ENCODE measurements around the gene MAP2K2. TPM values are rescaled to one million over a fixed set of nuclear protein-coding genes. Genes with fewer than 3 reads are reported as not detected.

The MAP2K2 gene
- total and polyA plus RNA-seq, 2 donors: 98.4 to 144 TPM

GRCh38 chr19:4049432-4049831 lies 74.5 kb downstream of the MAP2K2 start:
- Histone ChIP-seq H3K36me3 (ENCODE audit: control insufficient read depth in 2 of 2, insufficient read depth in 2 of 2, low read length in 1 of 2) (peaks cover 73 to 92% of the 10 kb centered on the region in 2 donors), H3K4me1 (ENCODE audit: control insufficient read depth in 2 of 2, insufficient read depth in 2 of 2, low read length in 2 of 2) (peaks cover 0 to 2% of the 10 kb centered on the region in 2 donors), H3K9me3 (ENCODE audit: control insufficient read depth in 2 of 2, insufficient read depth in 1 of 2, low read length in 1 of 2) (peaks cover 0 to 6% of the 10 kb centered on the region in 2 donors), H3K27me3 (ENCODE audit: control insufficient read depth in 2 of 2, insufficient read depth in 1 of 2, low read length in 1 of 2) (no peaks in the 10 kb centered on the region), H3K27ac (ENCODE audit: low read depth in 1 of 2, low read length in 1 of 2) (no peak overlapping the region), H3K4me3 (ENCODE audit: low read length in 2 of 2) (no peak overlapping the region)
- 95% methylated on average over 15 of the region's 15 CpGs for WGBS
- DNase-seq (ENCODE audit: low read depth in 6 of 9, low spot score in 9 of 9): no peak

GRCh38 chr19:4046946-4047683 lies 76.8 kb downstream of the MAP2K2 start:
- Histone ChIP-seq H3K4me1 (ENCODE audit: control insufficient read depth in 2 of 2, insufficient read depth in 2 of 2, low read length in 2 of 2) (no peaks in the 10 kb centered on the region), H3K4me3 (ENCODE audit: low read length in 2 of 2) (no peak overlapping the region), H3K9me3 (ENCODE audit: control insufficient read depth in 2 of 2, insufficient read depth in 1 of 2, low read length in 1 of 2) (peaks cover 0 to 6% of the 10 kb centered on the region in 2 donors), H3K36me3 (ENCODE audit: control insufficient read depth in 2 of 2, insufficient read depth in 2 of 2, low read length in 1 of 2) (peaks cover 58 to 81% of the 10 kb centered on the region in 2 donors), H3K27me3 (ENCODE audit: control insufficient read depth in 2 of 2, insufficient read depth in 1 of 2, low read length in 1 of 2) (no peaks in the 10 kb centered on the region), H3K27ac (ENCODE audit: low read depth in 1 of 2, low read length in 1 of 2) (no peak overlapping the region)
- no peak for DNase-seq (ENCODE audit: low read depth in 6 of 9, low spot score in 9 of 9)
- 96% methylated on average over 33 of the region's 33 CpGs for WGBS

GRCh38 chr19:4046362-4046691 lies 77.6 kb downstream of the MAP2K2 start:
- H3K36me3 ChIP-seq (ENCODE audit: control insufficient read depth in 2 of 2, insufficient read depth in 2 of 2, low read length in 1 of 2): peaks cover 50 to 73% of the 10 kb centered on the region in 2 donors
- no peak for DNase-seq (ENCODE audit: low read depth in 6 of 9, low spot score in 9 of 9)
- no peaks in the 10 kb centered on the region for H3K4me1 ChIP-seq (ENCODE audit: control insufficient read depth in 2 of 2, insufficient read depth in 2 of 2, low read length in 2 of 2)
- no peak overlapping the region for H3K4me3 ChIP-seq (ENCODE audit: low read length in 2 of 2)
- H3K27me3 ChIP-seq (ENCODE audit: control insufficient read depth in 2 of 2, insufficient read depth in 1 of 2, low read length in 1 of 2): no peaks in the 10 kb centered on the region
- WGBS: 81% methylated on average over 7 of the region's 7 CpGs
- H3K27ac ChIP-seq (ENCODE audit: low read depth in 1 of 2, low read length in 1 of 2): no peak overlapping the region
- peaks cover 0 to 6% of the 10 kb centered on the region in 2 donors for H3K9me3 ChIP-seq (ENCODE audit: control insufficient read depth in 2 of 2, insufficient read depth in 1 of 2, low read length in 1 of 2)

GRCh38 chr19:4045597-4046361 lies 78.1 kb downstream of the MAP2K2 start:
- Histone ChIP-seq H3K36me3 (ENCODE audit: control insufficient read depth in 2 of 2, insufficient read depth in 2 of 2, low read length in 1 of 2) (peaks cover 45 to 69% of the 10 kb centered on the region in 2 donors), H3K9me3 (ENCODE audit: control insufficient read depth in 2 of 2, insufficient read depth in 1 of 2, low read length in 1 of 2) (peaks cover 0 to 6% of the 10 kb centered on the region in 2 donors), H3K4me3 (ENCODE audit: low read length in 2 of 2) (no peak overlapping the region), H3K4me1 (ENCODE audit: control insufficient read depth in 2 of 2, insufficient read depth in 2 of 2, low read length in 2 of 2) (no peaks in the 10 kb centered on the region), H3K27ac (ENCODE audit: low read depth in 1 of 2, low read length in 1 of 2) (no peak overlapping the region), H3K27me3 (ENCODE audit: control insufficient read depth in 2 of 2, insufficient read depth in 1 of 2, low read length in 1 of 2) (no peaks in the 10 kb centered on the region)
- no peak for DNase-seq (ENCODE audit: low read depth in 6 of 9, low spot score in 9 of 9)
- 97% methylated on average over 32 of the region's 32 CpGs for WGBS

- Histone ChIP-seq H3K4me3 (ENCODE audit: low read length in 2 of 2) (no peak overlapping the region), H3K36me3 (ENCODE audit: control insufficient read depth in 2 of 2, insufficient read depth in 2 of 2, low read length in 1 of 2) (peaks cover 48 to 68% of the 10 kb centered on the region in 2 donors), H3K27me3 (ENCODE audit: control insufficient read depth in 2 of 2, insufficient read depth in 1 of 2, low read length in 1 of 2) (no peaks in the 10 kb centered on the region), H3K9me3 (ENCODE audit: control insufficient read depth in 2 of 2, insufficient read depth in 1 of 2, low read length in 1 of 2) (peaks cover 0 to 6% of the 10 kb centered on the region in 2 donors), H3K4me1 (ENCODE audit: control insufficient read depth in 2 of 2, insufficient read depth in 2 of 2, low read length in 2 of 2) (no peaks in the 10 kb centered on the region), H3K27ac (ENCODE audit: low read depth in 1 of 2, low read length in 1 of 2) (no peak overlapping the region)
- no peak for DNase-seq (ENCODE audit: low read depth in 6 of 9, low spot score in 9 of 9)
- WGBS: 96% methylated on average over 21 of the region's 21 CpGs
These were observed 78.9 kb downstream of the MAP2K2 start for GRCh38 chr19:4044990-4045465.

- H3K4me3 ChIP-seq (ENCODE audit: low read length in 2 of 2): no peak overlapping the region
- peaks cover 41 to 60% of the 10 kb centered on the region in 2 donors for H3K36me3 ChIP-seq (ENCODE audit: control insufficient read depth in 2 of 2, insufficient read depth in 2 of 2, low read length in 1 of 2)
- 98% methylated on average over 31 of the region's 31 CpGs for WGBS
- peaks cover 0 to 6% of the 10 kb centered on the region in 2 donors for H3K9me3 ChIP-seq (ENCODE audit: control insufficient read depth in 2 of 2, insufficient read depth in 1 of 2, low read length in 1 of 2)
- DNase-seq (ENCODE audit: low read depth in 6 of 9, low spot score in 9 of 9): no peak
- H3K27ac ChIP-seq (ENCODE audit: low read depth in 1 of 2, low read length in 1 of 2): no peak overlapping the region
- no peaks in the 10 kb centered on the region for H3K27me3 ChIP-seq (ENCODE audit: control insufficient read depth in 2 of 2, insufficient read depth in 1 of 2, low read length in 1 of 2)
- H3K4me1 ChIP-seq (ENCODE audit: control insufficient read depth in 2 of 2, insufficient read depth in 2 of 2, low read length in 2 of 2): no peaks in the 10 kb centered on the region
These were observed 79.8 kb downstream of the MAP2K2 start for GRCh38 chr19:4043966-4044715.

GRCh38 chr19:4043401-4043800 lies 80.5 kb downstream of the MAP2K2 start:
- WGBS: 97% methylated on average over 11 of the region's 11 CpGs
- Histone ChIP-seq H3K36me3 (ENCODE audit: control insufficient read depth in 2 of 2, insufficient read depth in 2 of 2, low read length in 1 of 2) (peaks cover 42 to 58% of the 10 kb centered on the region in 2 donors), H3K4me3 (ENCODE audit: low read length in 2 of 2) (no peak overlapping the region), H3K27me3 (ENCODE audit: control insufficient read depth in 2 of 2, insufficient read depth in 1 of 2, low read length in 1 of 2) (no peaks in the 10 kb centered on the region), H3K9me3 (ENCODE audit: control insufficient read depth in 2 of 2, insufficient read depth in 1 of 2, low read length in 1 of 2) (peaks cover 0 to 5% of the 10 kb centered on the region in 2 donors), H3K4me1 (ENCODE audit: control insufficient read depth in 2 of 2, insufficient read depth in 2 of 2, low read length in 2 of 2) (no peaks in the 10 kb centered on the region), H3K27ac (ENCODE audit: low read depth in 1 of 2, low read length in 1 of 2) (no peak overlapping the region)
- no peak for DNase-seq (ENCODE audit: low read depth in 6 of 9, low spot score in 9 of 9)

- 88% methylated on average over 14 of the region's 14 CpGs for WGBS
- peaks cover 39 to 56% of the 10 kb centered on the region in 2 donors for H3K36me3 ChIP-seq (ENCODE audit: control insufficient read depth in 2 of 2, insufficient read depth in 2 of 2, low read length in 1 of 2)
- no peak for DNase-seq (ENCODE audit: low read depth in 6 of 9, low spot score in 9 of 9)
These were observed 81.2 kb downstream of the MAP2K2 start for GRCh38 chr19:4042731-4043082.

More at GRCh38 chr19:4042731-4043082, 81.2 kb downstream of the MAP2K2 start:
- H3K4me1 ChIP-seq (ENCODE audit: control insufficient read depth in 2 of 2, insufficient read depth in 2 of 2, low read length in 2 of 2): no peaks in the 10 kb centered on the region
- H3K27ac ChIP-seq (ENCODE audit: low read depth in 1 of 2, low read length in 1 of 2): no peak overlapping the region
- no peak overlapping the region for H3K4me3 ChIP-seq (ENCODE audit: low read length in 2 of 2)
- H3K27me3 ChIP-seq (ENCODE audit: control insufficient read depth in 2 of 2, insufficient read depth in 1 of 2, low read length in 1 of 2): no peaks in the 10 kb centered on the region
- no peaks in the 10 kb centered on the region for H3K9me3 ChIP-seq (ENCODE audit: control insufficient read depth in 2 of 2, insufficient read depth in 1 of 2, low read length in 1 of 2)
